HG02973 (cell line): ENCODE measurements around the gene RNF130.
A peak's percentile ranks its signal among the peaks of the same experiment; 100 is the strongest.

Experiments
- ATAC-seq: cut with Tn5 transposase; IDR thresholded peaks from one replicate; pipeline ENCODE4 v1.9.1; 2021; ENCODE audit warnings: moderate library complexity; ENCODE audit not compliant: unreplicated experiment

Gene RNF130

DNA sequence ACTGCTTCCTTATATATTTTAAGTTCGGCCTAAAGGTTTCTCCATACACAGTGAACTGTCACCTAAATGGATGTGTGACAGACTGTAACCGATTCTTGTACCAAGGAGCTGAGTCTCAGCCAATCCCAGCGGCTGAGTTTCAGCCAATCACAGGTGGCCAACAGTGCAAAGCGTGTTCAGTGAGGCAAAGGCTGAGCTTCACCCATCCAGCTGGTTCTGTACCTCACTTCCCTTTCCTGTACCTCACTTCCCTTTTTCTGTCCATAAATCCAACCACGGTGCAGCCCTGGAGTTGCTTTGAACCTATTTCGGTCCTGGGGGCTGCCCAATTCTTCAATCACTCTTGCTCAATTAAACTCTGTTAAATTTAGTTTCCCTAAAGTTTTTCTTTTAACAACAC, 148.1 kb downstream of the RNF130 start:
- ATAC-seq, result no peak

DNA sequence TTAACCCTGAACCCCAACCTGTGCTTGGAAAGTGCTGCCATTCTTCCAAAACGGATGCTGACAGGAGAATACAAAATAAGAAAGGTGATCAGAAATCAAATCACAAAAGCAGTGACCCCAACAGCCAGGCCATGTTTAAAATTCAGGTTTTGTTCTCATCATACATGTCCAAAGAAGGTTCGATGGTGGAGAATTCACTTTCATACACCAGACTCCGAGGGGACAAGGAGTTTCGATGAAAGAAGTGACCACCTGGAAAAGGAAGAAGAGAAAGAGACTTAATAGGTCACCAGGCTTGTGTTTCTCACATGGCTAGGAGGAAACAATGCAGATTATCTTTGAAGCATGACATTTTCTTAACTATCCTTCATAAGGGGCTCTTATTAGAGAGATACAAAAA, 151.4 kb downstream of the RNF130 start:
- ATAC-seq, result no peak

- no peak for ATAC-seq
Measured at GRCh38 chr5:179919487-179920060, 152.0 kb downstream of the RNF130 start.

- no peak for ATAC-seq
Measured at GRCh38 chr5:179918742-179919486, 152.6 kb downstream of the RNF130 start.

DNA sequence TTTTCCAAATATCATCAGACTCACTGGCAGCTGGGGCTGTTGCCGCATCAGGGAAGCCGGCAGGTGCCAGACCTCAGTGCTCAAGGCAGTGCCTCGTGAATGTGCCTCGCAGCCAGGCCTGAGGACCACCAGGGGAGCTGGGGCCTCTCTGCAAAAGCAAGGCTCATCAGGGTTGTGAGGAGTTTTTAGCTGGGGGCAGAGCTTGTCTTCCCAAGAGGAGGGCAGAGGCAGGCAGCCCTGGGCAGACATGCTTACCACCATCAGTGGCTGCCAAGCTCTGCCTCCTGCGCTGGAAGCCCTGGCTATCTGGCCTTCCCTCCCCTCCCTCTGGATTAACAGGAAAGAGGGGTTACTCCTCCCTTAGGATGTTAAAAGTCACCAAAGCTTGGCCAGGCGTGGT, 155.0 kb downstream of the RNF130 start:
- no peak for ATAC-seq

DNA sequence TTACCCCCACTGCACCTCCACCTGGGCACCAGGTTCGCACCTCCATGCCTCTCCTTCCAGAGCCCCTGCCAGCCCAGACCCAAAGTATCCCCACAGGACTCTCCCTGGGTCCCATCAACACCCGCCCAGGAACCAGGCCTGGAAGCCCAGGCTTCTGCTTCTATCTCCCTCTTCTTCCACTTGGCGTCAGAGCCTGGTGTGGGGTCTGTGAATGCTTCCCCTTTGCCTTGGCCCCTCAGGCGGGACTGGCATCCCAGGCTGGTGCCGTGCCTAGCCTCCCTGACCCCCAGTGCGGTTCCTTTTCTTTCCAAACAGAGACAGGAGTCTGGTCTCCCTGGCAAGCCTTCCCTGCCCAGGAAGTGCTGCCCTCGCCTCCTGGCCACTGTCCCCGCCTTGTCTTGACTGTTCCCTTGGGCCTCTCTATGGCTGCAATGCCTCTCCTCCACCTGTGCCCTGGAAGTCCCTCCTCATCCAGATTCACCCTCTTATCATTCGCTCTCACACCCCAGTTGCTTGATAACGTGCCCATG, 156.1 kb downstream of the RNF130 start:
- no peak for ATAC-seq

DNA sequence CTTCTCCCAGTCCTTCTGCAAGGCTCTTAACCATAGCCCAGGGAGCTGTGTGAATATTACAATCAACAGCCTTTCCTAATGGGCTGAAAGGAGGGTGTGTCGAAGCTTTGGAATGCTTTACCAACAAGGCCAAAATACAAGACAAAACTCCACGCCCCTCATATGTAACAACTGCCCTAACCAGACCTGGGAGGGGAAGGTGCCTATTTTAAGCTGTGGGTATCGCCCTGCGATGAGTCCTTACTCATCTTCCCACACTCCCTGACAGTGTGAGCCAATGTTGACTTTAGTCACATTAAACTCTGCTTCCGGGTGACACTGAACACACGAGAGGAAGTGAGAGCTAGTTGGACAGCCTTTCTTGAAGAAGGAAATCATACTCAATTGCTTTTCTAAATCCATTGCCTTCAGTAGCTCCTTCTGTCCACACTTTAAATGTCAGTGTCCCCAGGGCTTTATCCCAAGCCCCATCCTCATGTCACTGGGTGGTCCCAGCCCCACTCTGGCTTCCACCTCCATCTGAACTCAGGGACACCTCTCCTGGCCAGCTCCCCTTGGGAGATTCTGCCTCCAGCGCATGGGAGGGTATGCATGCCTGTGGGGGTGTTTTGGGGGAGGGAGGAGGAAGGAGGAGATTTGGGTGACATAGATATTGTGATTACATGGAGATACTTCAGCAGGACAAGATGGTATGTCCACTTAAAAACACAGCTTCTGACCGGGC, 157.4 kb downstream of the RNF130 start:
- no peak for ATAC-seq

DNA sequence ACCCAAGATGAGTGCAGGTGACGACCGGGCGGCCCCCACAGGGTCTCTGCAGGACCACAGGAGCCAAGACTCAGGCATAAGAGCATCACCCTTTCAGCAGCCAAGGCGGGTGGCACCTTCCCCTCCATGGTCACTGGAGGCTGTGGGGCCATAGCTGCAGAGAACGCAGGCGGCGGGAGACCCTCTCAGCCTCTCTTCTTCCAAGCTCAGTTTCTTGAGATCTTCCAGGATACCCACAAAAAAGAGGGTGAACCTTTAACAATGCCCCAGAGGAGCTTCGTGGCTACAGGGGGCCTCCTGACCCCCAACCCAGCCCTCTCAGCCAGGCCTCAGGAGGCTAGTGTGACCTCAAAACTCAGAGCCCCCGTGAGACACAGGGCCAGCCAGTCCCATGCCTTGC, 158.1 kb downstream of the RNF130 start:
- ATAC-seq, result no peak

DNA sequence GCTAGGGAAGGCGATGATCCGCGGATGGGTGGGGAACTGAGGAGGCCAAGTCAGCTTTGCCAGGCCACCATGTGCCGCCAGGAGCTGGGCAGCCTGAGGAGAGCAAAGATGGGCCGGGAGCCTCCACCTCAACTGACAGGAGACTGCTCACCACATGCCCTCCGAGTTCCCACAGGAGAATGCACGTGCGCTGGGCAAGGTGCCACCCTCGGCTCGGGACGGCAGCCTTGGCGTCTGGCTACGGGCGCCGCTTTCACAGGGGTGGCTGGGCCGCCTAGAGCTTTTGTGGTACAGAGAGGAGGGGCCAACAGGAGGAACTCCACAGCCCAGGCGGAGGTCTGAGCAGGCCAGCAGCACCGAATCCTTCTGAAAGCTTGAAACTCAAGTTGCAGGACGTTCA, 158.6 kb downstream of the RNF130 start:
- ATAC-seq, result no peak

DNA sequence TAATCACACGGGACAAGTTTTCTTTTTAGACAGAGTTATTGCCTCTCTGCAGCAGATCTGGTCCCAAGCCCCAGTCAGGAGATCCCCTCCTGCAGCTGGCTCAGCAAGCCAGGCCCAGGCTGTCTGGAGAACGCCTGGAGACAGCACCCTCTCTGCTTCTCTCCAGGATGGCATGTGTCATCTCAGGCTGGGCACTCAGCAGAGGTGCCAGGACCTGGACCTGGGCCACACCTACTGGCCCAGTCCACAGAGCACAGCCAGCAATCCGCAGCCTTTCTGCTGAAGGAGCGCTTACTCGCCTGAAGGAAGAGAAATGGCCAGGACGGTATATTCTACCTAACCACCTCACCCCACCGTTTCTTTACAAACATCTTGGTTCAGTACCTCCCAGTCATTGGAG, 159.2 kb downstream of the RNF130 start:
- ATAC-seq, result no peak

DNA sequence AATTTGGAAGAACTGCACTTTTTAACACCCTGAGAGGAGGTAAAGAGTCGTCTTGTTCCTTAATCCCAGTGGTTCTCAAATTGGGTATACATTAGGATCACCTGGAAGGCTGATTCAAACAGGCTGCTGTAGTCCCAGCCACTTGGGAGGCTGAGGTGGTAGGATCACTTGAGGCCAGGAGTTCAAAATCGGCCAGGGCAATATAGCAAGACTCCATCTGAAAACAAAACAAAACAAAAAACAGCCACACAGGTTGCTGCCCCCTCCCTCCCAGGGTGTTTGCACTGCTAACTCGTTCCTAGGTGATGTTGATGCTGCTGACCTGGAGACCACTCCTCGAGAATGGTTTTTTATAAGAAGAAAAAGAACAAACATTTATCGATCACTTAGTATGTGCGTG, 162.3 kb downstream of the RNF130 start:
- no peak for ATAC-seq

GRCh38 chr5:179908528-179908927, 163.0 kb downstream of the RNF130 start:
- ATAC-seq, result no peak

GRCh38 chr5:179907556-179908324, 163.8 kb downstream of the RNF130 start, which contains the start of gene TBC1D9B:
Gene TBC1D9B, minus strand, starts transcription at chr5:179907897. Its CDS starts 76 bp downstream, at chr5:179907821.
- ATAC-seq, result peak; percentile 89

- peak; percentile 28 for ATAC-seq
Measured at GRCh38 chr5:179906795-179907555, 164.6 kb downstream of the RNF130 start.

DNA sequence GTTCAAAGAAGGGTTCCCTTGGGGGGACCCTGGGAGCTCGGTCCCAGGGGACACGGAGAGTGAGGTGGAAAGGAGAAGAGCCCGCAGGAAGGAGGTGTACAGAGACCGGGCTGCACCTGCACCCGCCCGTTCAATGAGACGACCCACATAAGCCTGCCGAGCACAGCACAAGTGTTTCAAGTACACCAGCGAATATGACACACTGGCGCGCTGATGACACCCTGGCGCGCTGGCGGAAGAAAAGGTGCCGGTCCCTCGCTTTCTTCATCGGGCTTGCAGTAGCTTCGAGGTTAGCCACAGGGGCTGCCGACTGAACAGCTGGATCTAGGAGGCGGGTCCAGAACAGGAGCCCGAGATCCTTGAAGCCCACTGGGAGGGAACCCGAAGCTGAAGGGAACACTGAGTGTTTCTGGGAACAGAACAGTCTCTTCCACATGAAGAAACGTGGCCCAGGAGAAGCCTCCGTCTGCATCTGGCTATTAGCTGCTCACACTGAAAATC, 165.2 kb downstream of the RNF130 start:
- ATAC-seq, result no peak

DNA sequence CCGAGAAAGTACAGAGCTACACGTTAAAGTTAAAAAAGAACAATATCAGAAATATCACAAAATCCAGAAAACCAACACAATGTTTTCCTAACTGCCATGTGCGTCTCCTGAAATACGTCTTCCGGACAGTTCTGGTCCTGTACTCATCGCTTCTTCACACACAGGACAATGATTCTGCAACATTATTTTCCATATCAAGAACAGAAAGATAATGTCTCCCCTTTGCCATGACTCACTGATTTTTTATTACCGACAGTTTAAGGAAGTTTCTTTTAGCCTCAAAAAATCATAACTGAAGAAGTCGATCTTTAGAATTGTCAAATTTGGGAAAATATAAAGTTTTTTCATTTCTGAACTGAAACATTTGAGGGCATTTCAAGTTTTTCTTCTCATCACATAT, 166.4 kb downstream of the RNF130 start:
- ATAC-seq, result no peak
